ENCODE data around the gene CLUH.

- TF ChIP-seq, protein P1, sequence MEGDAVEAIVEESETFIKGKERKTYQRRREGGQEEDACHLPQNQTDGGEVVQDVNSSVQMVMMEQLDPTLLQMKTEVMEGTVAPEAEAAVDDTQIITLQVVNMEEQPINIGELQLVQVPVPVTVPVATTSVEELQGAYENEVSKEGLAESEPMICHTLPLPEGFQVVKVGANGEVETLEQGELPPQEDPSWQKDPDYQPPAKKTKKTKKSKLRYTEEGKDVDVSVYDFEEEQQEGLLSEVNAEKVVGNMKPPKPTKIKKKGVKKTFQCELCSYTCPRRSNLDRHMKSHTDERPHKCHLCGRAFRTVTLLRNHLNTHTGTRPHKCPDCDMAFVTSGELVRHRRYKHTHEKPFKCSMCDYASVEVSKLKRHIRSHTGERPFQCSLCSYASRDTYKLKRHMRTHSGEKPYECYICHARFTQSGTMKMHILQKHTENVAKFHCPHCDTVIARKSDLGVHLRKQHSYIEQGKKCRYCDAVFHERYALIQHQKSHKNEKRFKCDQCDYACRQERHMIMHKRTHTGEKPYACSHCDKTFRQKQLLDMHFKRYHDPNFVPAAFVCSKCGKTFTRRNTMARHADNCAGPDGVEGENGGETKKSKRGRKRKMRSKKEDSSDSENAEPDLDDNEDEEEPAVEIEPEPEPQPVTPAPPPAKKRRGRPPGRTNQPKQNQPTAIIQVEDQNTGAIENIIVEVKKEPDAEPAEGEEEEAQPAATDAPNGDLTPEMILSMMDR (IDR thresholded peaks at IDR 0.05): no peak
- no peak for TF ChIP-seq POLR2AphosphoS5 (IDR thresholded peaks at IDR 0.05)
Observed at GRCh38 chr17:2712300-2713043, 908 bp upstream of the CLUH start.

Data from prostate gland (tissue), 2 donors.